K562 (cell line): Measurements from ENCODE around the gene MTOR. TPM values are rescaled to one million over a fixed set of nuclear protein-coding genes. Genes with fewer than 3 reads are reported as not detected.
A peak's percentile ranks its signal among the peaks of the same experiment; 100 is the strongest.

Source experiments
- ARNT ChIP-seq, 2 experiments: fragments of 450-650 bp; IDR thresholded peaks; 2 replicates each; pipeline ENCODE4 v1.6.1; 2016; ENCODE audit warnings: mild to moderate bottlenecking in 1 of 2
- ESRRB ChIP-seq: fragments of 250-450 bp; sonication (Bioruptor Pico); IDR thresholded peaks from 2 replicates; pipeline ENCODE4 v1.5.0; 2020; ENCODE audit warnings: mild to moderate bottlenecking, moderate library complexity, borderline replicate concordance
- HDAC2 ChIP-seq: fragments of 450-650 bp; IDR thresholded peaks from 2 replicates; pipeline ENCODE4 v1.6.1; 2016; ENCODE audit warnings: mild to moderate bottlenecking
- HOXB6 ChIP-seq: fragments of 250-450 bp; sonication (Bioruptor Pico); IDR thresholded peaks from 2 replicates; pipeline ENCODE4 v1.5.1; 2022; ENCODE audit warnings: mild to moderate bottlenecking, borderline replicate concordance
- LCOR ChIP-seq: sonication (generic); formaldehyde crosslinking; IDR thresholded peaks from 2 replicates; pipeline ENCODE4 v1.8.0; 2022; ENCODE audit warnings: mild to moderate bottlenecking, missing genetic modification reagents
- RFX7 ChIP-seq: fragments of 250-450 bp; sonication (Bioruptor Pico); IDR thresholded peaks from 2 replicates; pipeline ENCODE4 v1.5.1; 2021; ENCODE audit warnings: mild to moderate bottlenecking
- SMC3 ChIP-seq: conservative IDR thresholded peaks from 2 replicates; pipeline ENCODE4 v1.6.1; 2011; ENCODE audit warnings: low read depth, low read length, improper control_type of control experiment; ENCODE audit not compliant: insufficient read depth
- SRSF1 ChIP-seq: fragments of 200-400 bp; formaldehyde crosslinking; IDR thresholded peaks from 2 replicates; pipeline ENCODE4 v1.6.1; 2017; ENCODE audit warnings: mild to moderate bottlenecking, low read depth, low read length, moderate library complexity
- ZNF431 ChIP-seq: sonication (generic); formaldehyde crosslinking; IDR thresholded peaks from 2 replicates; pipeline ENCODE4 v1.8.0; 2022; ENCODE audit warnings: mild to moderate bottlenecking, missing genetic modification reagents
- ZNF444 ChIP-seq: fragments of 250-450 bp; sonication (Bioruptor Pico); IDR thresholded peaks from 2 replicates; pipeline ENCODE4 v1.4.0; 2020; ENCODE audit warnings: mild to moderate bottlenecking, moderate library complexity
- ZNF766 ChIP-seq: fragments of 200-800 bp; sonication (Bioruptor generic); conservative IDR thresholded peaks from 2 replicates; pipeline ENCODE4 v1.6.1; 2016; ENCODE audit warnings: missing genetic modification characterization, missing compliant biosample characterization
- polyA plus RNA-seq, 8 experiments: library from polyadenylated mRNA; depleted of rRNA in 4 of 8; stranded (reverse) in 5 of 8; unstranded in 3 of 8; fragments of >200 nt; fragmentation: Nextera tagmentation in 2 of 8; fragmentation: Illumina TruSeq in 1 of 8; extraction: Ambion mirVana in 2 of 8; extraction: Trizol in 1 of 8; gene quantifications; 2 replicates each; pipeline versions ENCODE4 v1.2.1 to v1.2.3, GENCODE V29; 2011 to 2014; ENCODE audit warnings: inconsistent platforms in 1 of 8, missing spikeins in 1 of 8
- total RNA-seq, 7 experiments: library from RNA; depleted of rRNA in 6 of 7; stranded (reverse); fragments of >200 nt in 6 of 7; fragmentation: Illumina TruSeq in 2 of 7; extraction: Trizol in 2 of 7; gene quantifications; 2 replicates each; pipeline versions ENCODE4 v1.2.1 to v1.2.3, GENCODE V29; 2011 to 2021; ENCODE audit warnings: low replicate concordance in 1 of 7
- TF ChIP-seq, protein P1 (sequence below): fragments of 150-350 bp; conservative IDR thresholded peaks from 2 replicates; pipeline ENCODE4 v1.6.1; 2014; ENCODE audit warnings: low read length
- TF ChIP-seq, protein P2 (sequence below): IDR thresholded peaks from 2 replicates; pipeline ENCODE4 v1.6.1; 2011; ENCODE audit not compliant: insufficient read length; ENCODE audit errors: extremely low read depth
- TF ChIP-seq, protein P3 (sequence below): fragments of 450-650 bp; IDR thresholded peaks from 2 replicates; pipeline ENCODE4 v1.7.1; 2018; ENCODE audit warnings: mild to moderate bottlenecking, low read depth; ENCODE audit not compliant: partially characterized antibody
- TF ChIP-seq, protein P4 (sequence below): fragments of 250-450 bp; sonication (Bioruptor Pico); IDR thresholded peaks from 2 replicates; pipeline ENCODE4 v1.4.0; 2020; ENCODE audit warnings: mild to moderate bottlenecking, moderate library complexity
- TF ChIP-seq, protein P5 (sequence below): fragments of 450-650 bp; IDR thresholded peaks from 2 replicates; pipeline ENCODE4 v1.6.1; 2016; ENCODE audit warnings: missing biosample characterization, missing genetic modification characterization

The MTOR gene
- total and polyA plus RNA-seq, 9 of the 15 experiments (the other 6 are each of a cell fraction or from before 2014, with no cell fraction given) = 11.4 to 71.4 (median 52.2) TPM

DNA sequence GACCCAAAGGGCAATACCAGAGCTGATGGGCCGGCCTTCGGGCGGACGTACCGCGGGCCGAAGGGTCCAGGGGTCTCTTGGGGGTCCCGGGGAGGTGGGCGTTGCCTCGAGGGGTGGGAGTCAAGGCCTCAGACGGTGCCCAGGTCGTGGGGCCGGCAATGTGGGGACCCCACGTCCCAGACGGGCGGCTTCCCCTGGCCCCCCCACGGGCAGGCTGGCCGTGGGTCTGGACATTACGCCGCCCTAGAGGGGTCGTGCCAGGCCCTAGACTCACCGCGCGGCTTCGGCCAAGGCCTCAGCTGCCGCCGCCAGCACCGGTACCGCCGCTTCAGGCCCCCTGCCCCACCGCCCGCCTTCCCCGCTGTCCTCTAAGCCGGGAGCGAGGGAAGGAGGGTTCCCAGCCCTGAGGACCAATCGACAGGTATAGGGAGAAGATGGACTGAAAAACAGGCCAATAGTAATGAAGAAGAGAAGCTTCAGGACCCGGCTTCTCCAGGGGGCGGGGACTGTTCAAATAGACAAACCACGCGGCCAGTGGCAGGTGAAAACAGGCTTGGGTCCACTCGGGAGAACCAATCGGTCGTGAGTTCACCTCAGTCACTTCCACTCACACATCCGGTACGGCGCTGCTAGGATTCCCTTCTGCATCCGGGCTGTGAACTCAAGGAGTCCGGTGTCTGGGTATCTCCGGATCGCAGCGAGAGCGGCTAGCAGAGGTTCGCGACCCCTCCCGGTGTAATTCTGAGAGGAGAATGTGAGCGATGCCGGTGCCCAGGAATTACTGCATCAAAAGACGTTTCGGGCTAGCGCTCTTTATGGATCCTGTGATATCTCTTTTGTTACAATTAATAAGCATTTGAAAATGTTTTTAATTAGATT lies at the start of gene MTOR (continued):
- TF ChIP-seq, protein P1, sequence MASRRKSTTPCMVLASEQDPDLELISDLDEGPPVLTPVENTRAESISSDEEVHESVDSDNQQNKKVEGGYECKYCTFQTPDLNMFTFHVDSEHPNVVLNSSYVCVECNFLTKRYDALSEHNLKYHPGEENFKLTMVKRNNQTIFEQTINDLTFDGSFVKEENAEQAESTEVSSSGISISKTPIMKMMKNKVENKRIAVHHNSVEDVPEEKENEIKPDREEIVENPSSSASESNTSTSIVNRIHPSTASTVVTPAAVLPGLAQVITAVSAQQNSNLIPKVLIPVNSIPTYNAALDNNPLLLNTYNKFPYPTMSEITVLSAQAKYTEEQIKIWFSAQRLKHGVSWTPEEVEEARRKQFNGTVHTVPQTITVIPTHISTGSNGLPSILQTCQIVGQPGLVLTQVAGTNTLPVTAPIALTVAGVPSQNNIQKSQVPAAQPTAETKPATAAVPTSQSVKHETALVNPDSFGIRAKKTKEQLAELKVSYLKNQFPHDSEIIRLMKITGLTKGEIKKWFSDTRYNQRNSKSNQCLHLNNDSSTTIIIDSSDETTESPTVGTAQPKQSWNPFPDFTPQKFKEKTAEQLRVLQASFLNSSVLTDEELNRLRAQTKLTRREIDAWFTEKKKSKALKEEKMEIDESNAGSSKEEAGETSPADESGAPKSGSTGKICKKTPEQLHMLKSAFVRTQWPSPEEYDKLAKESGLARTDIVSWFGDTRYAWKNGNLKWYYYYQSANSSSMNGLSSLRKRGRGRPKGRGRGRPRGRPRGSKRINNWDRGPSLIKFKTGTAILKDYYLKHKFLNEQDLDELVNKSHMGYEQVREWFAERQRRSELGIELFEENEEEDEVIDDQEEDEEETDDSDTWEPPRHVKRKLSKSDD = 0 out of 2 replicates have a peak, but pooled peaks have one; percentile 44
- TF ChIP-seq ARNT (IDR thresholded peaks at IDR 0.05) = peak in 1 of 2 experiments; percentile 84; a peak in 2 of 4 replicates
- TF ChIP-seq LCOR = 0 out of 2 replicates have a peak, but pooled peaks have one; percentile 39
- TF ChIP-seq, protein P2, sequence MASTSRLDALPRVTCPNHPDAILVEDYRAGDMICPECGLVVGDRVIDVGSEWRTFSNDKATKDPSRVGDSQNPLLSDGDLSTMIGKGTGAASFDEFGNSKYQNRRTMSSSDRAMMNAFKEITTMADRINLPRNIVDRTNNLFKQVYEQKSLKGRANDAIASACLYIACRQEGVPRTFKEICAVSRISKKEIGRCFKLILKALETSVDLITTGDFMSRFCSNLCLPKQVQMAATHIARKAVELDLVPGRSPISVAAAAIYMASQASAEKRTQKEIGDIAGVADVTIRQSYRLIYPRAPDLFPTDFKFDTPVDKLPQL = no peak
- TF ChIP-seq, protein P3, sequence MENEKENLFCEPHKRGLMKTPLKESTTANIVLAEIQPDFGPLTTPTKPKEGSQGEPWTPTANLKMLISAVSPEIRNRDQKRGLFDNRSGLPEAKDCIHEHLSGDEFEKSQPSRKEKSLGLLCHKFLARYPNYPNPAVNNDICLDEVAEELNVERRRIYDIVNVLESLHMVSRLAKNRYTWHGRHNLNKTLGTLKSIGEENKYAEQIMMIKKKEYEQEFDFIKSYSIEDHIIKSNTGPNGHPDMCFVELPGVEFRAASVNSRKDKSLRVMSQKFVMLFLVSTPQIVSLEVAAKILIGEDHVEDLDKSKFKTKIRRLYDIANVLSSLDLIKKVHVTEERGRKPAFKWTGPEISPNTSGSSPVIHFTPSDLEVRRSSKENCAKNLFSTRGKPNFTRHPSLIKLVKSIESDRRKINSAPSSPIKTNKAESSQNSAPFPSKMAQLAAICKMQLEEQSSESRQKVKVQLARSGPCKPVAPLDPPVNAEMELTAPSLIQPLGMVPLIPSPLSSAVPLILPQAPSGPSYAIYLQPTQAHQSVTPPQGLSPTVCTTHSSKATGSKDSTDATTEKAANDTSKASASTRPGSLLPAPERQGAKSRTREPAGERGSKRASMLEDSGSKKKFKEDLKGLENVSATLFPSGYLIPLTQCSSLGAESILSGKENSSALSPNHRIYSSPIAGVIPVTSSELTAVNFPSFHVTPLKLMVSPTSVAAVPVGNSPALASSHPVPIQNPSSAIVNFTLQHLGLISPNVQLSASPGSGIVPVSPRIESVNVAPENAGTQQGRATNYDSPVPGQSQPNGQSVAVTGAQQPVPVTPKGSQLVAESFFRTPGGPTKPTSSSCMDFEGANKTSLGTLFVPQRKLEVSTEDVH = peak; percentile 96
- TF ChIP-seq ZNF444 (CRISPR knock-in tag) = no peak
- TF ChIP-seq RFX7 (CRISPR knock-in tag) = no peak
- TF ChIP-seq, protein P4, sequence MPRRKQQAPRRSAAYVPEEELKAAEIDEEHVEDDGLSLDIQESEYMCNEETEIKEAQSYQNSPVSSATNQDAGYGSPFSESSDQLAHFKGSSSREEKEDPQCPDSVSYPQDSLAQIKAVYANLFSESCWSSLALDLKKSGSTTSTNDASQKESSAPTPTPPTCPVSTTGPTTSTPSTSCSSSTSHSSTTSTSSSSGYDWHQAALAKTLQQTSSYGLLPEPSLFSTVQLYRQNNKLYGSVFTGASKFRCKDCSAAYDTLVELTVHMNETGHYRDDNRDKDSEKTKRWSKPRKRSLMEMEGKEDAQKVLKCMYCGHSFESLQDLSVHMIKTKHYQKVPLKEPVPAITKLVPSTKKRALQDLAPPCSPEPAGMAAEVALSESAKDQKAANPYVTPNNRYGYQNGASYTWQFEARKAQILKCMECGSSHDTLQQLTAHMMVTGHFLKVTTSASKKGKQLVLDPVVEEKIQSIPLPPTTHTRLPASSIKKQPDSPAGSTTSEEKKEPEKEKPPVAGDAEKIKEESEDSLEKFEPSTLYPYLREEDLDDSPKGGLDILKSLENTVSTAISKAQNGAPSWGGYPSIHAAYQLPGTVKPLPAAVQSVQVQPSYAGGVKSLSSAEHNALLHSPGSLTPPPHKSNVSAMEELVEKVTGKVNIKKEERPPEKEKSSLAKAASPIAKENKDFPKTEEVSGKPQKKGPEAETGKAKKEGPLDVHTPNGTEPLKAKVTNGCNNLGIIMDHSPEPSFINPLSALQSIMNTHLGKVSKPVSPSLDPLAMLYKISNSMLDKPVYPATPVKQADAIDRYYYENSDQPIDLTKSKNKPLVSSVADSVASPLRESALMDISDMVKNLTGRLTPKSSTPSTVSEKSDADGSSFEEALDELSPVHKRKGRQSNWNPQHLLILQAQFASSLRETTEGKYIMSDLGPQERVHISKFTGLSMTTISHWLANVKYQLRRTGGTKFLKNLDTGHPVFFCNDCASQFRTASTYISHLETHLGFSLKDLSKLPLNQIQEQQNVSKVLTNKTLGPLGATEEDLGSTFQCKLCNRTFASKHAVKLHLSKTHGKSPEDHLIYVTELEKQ (CRISPR knock-in tag) = no peak
- TF ChIP-seq ZNF431 (CRISPR knock-in tag) = no peak
- TF ChIP-seq ESRRB = no peak
- no peak for TF ChIP-seq SRSF1
- TF ChIP-seq HDAC2 = no peak
- TF ChIP-seq SMC3 = no peak
- no peak for TF ChIP-seq HOXB6 (CRISPR knock-in tag)
- no peak for TF ChIP-seq ZNF766 (CRISPR knock-in tag)
- TF ChIP-seq, protein P5, sequence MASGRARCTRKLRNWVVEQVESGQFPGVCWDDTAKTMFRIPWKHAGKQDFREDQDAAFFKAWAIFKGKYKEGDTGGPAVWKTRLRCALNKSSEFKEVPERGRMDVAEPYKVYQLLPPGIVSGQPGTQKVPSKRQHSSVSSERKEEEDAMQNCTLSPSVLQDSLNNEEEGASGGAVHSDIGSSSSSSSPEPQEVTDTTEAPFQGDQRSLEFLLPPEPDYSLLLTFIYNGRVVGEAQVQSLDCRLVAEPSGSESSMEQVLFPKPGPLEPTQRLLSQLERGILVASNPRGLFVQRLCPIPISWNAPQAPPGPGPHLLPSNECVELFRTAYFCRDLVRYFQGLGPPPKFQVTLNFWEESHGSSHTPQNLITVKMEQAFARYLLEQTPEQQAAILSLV (tag) = no peak
